ENCODE measurements around the gene MESP2. TPM values are rescaled to one million over a fixed set of nuclear protein-coding genes. Genes with fewer than 3 reads are reported as not detected.

Gene MESP2
- polyA plus RNA-seq, 1 of the 3 experiments (the other 2 are of a cell fraction): 0.31 TPM

GRCh38 chr15:89823836-89824606 lies 47.9 kb downstream of the MESP2 start (continued):
- no peak for TF ChIP-seq PBX3 (IDR thresholded peaks at IDR 0.05)
- no peak for TF ChIP-seq ELF1 (IDR thresholded peaks at IDR 0.05)
- no peak for TF ChIP-seq MEF2A (IDR thresholded peaks at IDR 0.05; ENCODE audit: borderline replicate concordance, low read depth)

- Histone ChIP-seq H3K9me2 (no peaks in the 10 kb centered on the region), H4K20me1 (ENCODE audit: insufficient read depth) (no peaks in the 10 kb centered on the region), H3K9ac (no peak overlapping the region), H3K9me3 (no peaks in the 10 kb centered on the region), H3K4me2 (no peak overlapping the region), H3K4me1 (ENCODE audit: control insufficient read depth in 1 of 2, insufficient read depth in 2 of 2, low read depth in 1 of 2, low read length in 1 of 2) (peaks cover 8 to 14% of the 10 kb centered on the region in 2 experiments; a peak in 3 of 4 replicates), H3K27ac (ENCODE audit: low read depth in 2 of 2, low read length in 1 of 2) (no peak overlapping the region), H3K4me3 (ENCODE audit: low read depth in 2 of 2, low read length in 1 of 2) (no peak overlapping the region), H3K79me2 (ENCODE audit: insufficient read depth) (no peaks in the 10 kb centered on the region), H3F3A (replicated peaks; ENCODE audit: insufficient read depth) (peaks cover 6% of the 10 kb centered on the region), H2AFZ (ENCODE audit: low read depth) (no peak overlapping the region), H3K27me3 (ENCODE audit: insufficient read depth) (no peaks in the 10 kb centered on the region), H3K36me3 (replicated peaks in 1 of 2; ENCODE audit: control insufficient read depth in 1 of 2, insufficient read depth in 2 of 2, low read length in 1 of 2) (no peaks in the 10 kb centered on the region)
- ChIA-PET POLR2A (no interaction called here), CTCF (no interaction called here)
- TF ChIP-seq FOXM1 (IDR thresholded peaks at IDR 0.05; ENCODE audit: low read depth) (no peak), FOSL2 (IDR thresholded peaks at IDR 0.05; ENCODE audit: borderline replicate concordance, low read depth) (no peak), MAX (IDR thresholded peaks at IDR 0.05; ENCODE audit: low read depth) (no peak), RCOR1 (IDR thresholded peaks at IDR 0.05; ENCODE audit: low read length) (no peak), NRF1 (IDR thresholded peaks at IDR 0.05; ENCODE audit: low read depth, low read length) (no peak), RFX5 (IDR thresholded peaks at IDR 0.05; ENCODE audit: low read length) (no peak), IRF3 (IDR thresholded peaks at IDR 0.05; ENCODE audit: low read depth, low read length) (no peak), JUND (IDR thresholded peaks at IDR 0.05) (no peak), RXRA (IDR thresholded peaks at IDR 0.05; ENCODE audit: borderline replicate concordance, low read depth) (no peak), TEAD4 (IDR thresholded peaks at IDR 0.05; ENCODE audit: borderline replicate concordance, insufficient read depth) (no peak), MEF2A (IDR thresholded peaks at IDR 0.05; ENCODE audit: borderline replicate concordance, low read depth) (no peak), RAD21 (IDR thresholded peaks at IDR 0.05; ENCODE audit: low read length) (no peak), MXI1 (IDR thresholded peaks at IDR 0.05; ENCODE audit: low read depth, low read length) (no peak)
- DNase-seq: no peak
- WGBS (ENCODE audit: low lambda C conversion rate): 100% methylated on average over 3 of the region's 7 CpGs
Measured at GRCh38 chr15:89824607-89824867, 48.4 kb downstream of the MESP2 start.

Data from SK-N-SH (cell line).